Upper lobe of left lung (tissue), 6 donors: ENCODE results near the gene CEP72. TPM values are rescaled to one million over a fixed set of nuclear protein-coding genes. Genes with fewer than 3 reads are reported as not detected.
"Not testable (repeated sequence)": the region's sequence is repeated elsewhere in the genome, so short reads cannot be mapped to it uniquely, and the experiment has no call there.

Experiments used
- ATAC-seq, 2 donors: fragments of 200-7000 bp; cut with Tn5 transposase; one replicate each; pipeline ENCODE4 v1.9.1; 2022; ENCODE audit warnings: mild to moderate bottlenecking in 2 of 2, moderate library complexity in 2 of 2; ENCODE audit not compliant: low FRiP score in 2 of 2
- DNase-seq, 2 donors: peaks; one replicate each; pipeline ENCODE4 v3.0.0-alpha.2; 2019 to 2020
- H3K27ac ChIP-seq, 4 donors: fragments of 200-600 bp; sonication (generic); one replicate each; pipeline ENCODE4 v1.5.1; 2016 to 2019
- H3K27me3 ChIP-seq, 4 donors: fragments of 200-600 bp; sonication (generic); one replicate each; pipeline ENCODE4 v1.5.1; 2017 to 2019
- H3K36me3 ChIP-seq, 4 donors: fragments of 200-600 bp; sonication (generic); one replicate each; pipeline ENCODE4 v1.5.1; 2016 to 2019
- H3K4me1 ChIP-seq, 4 donors: fragments of 200-600 bp; sonication (generic); one replicate each; pipeline ENCODE4 v1.5.1; 2018 to 2019
- H3K4me3 ChIP-seq, 4 donors: fragments of 200-600 bp; sonication (generic); one replicate each; pipeline ENCODE4 v1.5.1; 2017 to 2019; ENCODE audit warnings: mild to moderate bottlenecking in 2 of 4, moderate library complexity in 1 of 4
- H3K9me3 ChIP-seq, 4 donors: fragments of 200-600 bp; sonication (generic); one replicate each; pipeline ENCODE4 v1.5.1; 2018 to 2019
- CTCF ChIP-seq, 6 experiments: fragments of 450-650 bp in 4 of 6; fragments of 200-600 bp in 2 of 6; sonication (generic) in 2 of 6; IDR thresholded peaks; one replicate each; pipeline ENCODE4 v1.5.1; 2016 to 2019; ENCODE audit warnings: antibody characterized with exemption in 6 of 6
- EP300 ChIP-seq, 4 donors: sonication (generic); formaldehyde crosslinking; IDR thresholded peaks; one replicate each; pipeline ENCODE4 v1.5.1; 2017; ENCODE audit warnings: antibody characterized with exemption in 4 of 4, control low read depth in 2 of 4
- POLR2A ChIP-seq, 4 donors: fragments of 450-650 bp; IDR thresholded peaks; one replicate each; pipeline ENCODE4 v1.5.1; 2016 to 2017; ENCODE audit warnings: antibody characterized with exemption in 4 of 4, mild to moderate bottlenecking in 2 of 4
- POLR2AphosphoS5 ChIP-seq, 2 donors: sonication (generic); formaldehyde crosslinking; IDR thresholded peaks; one replicate each; pipeline ENCODE4 v1.5.1; 2017; ENCODE audit warnings: antibody characterized with exemption in 2 of 2
- WGBS, 2 donors: methylation state at CpG; one replicate each; pipeline ENCODE4 v1.1.5; 2017 to 2018; 5-methylcytosine and 5-hydroxymethylcytosine counted together
- total RNA-seq, 6 donors: library from RNA; depleted of rRNA in 4 of 6; stranded (reverse); fragments of >200 nt in 4 of 6; gene quantifications; one replicate each; pipeline versions ENCODE4 v1.1.0 to v1.2.1, GENCODE V29; 2016 to 2021
- donor health status: DM: no; HTN: no; CAD: no; lungs with moderate emphysema.
- donor health status: DM: no; HTN: yes; CAD: no; lungs with severe emphysema.

The CEP72 gene
- total RNA-seq, 6 donors from 2014 or later = 6.8 to 21.0 (median 9.4) TPM

GRCh38 chr5:691817-692528, 79.8 kb downstream of the CEP72 start:
- DNase-seq = no peak
- no peaks in the 10 kb centered on the region for H3K9me3 ChIP-seq
- no peak for ATAC-seq
- no peaks in the 10 kb centered on the region for H3K36me3 ChIP-seq
- H3K4me1 ChIP-seq = peaks cover 0 to 17% (median 4%) of the 10 kb centered on the region in 4 donors
- peaks cover 0 to 2% (median 0%) of the 10 kb centered on the region in 4 donors for H3K27me3 ChIP-seq
- TF ChIP-seq POLR2AphosphoS5 (IDR thresholded peaks at IDR 0.05) (no peak), CTCF (IDR thresholded peaks at IDR 0.05) (no peak), POLR2A (IDR thresholded peaks at IDR 0.05) (no peak), EP300 (IDR thresholded peaks at IDR 0.05) (no peak)
- H3K27ac ChIP-seq = peak overlapping the region in 2 of 4 donors; percentile 64 to 78
- WGBS, 2 donors = 20 to 21% methylated on average over 1 to 2 of the region's 2 CpGs
- H3K4me3 ChIP-seq = peak overlapping the region in 3 of 4 donors; percentile 54 to 68 (median 55)

GRCh38 chr5:692529-693041, 80.4 kb downstream of the CEP72 start:
- H3K27ac ChIP-seq = peak overlapping the region; percentile 30 to 78 (median 62)
- peaks cover 0 to 17% (median 4%) of the 10 kb centered on the region in 4 donors for H3K4me1 ChIP-seq
- WGBS, 2 donors = 0 to 1% methylated on average over 5 to 31 of the region's 41 CpGs
- H3K27me3 ChIP-seq, H3K9me3 ChIP-seq, DNase-seq, ATAC-seq, H3K36me3 ChIP-seq: not testable (repeated sequence)
- H3K4me3 ChIP-seq = peak overlapping the region; percentile 54 to 68 (median 55)

GRCh38 chr5:693271-694041, 81.3 kb downstream of the CEP72 start, which contains the start of gene TPPP:
TSS of gene TPPP (minus strand) at chr5:693352. CDS start at chr5:678060, 15,292 bp downstream.
- H3K27ac ChIP-seq = peak within 1 kb of the TSS; percentile 30 to 78 (median 65)
- TF ChIP-seq POLR2AphosphoS5 (IDR thresholded peaks at IDR 0.05) = peak; percentile 56 to 83
- TF ChIP-seq POLR2A (IDR thresholded peaks at IDR 0.05) = peak in 2 of 4 donors; percentile 58 to 71
- ATAC-seq (peak; percentile 85 to 94), DNase-seq (peak; percentile 93 to 97)
- H3K36me3 ChIP-seq, H3K9me3 ChIP-seq, H3K27me3 ChIP-seq: not testable (repeated sequence)
- peaks cover 0 to 17% (median 4%) of the 10 kb centered on the region in 4 donors for H3K4me1 ChIP-seq
- WGBS, 2 donors = 0% methylated on average over 3 of the region's 109 CpGs; no CpG with 5 or more reads in 1 of the 2 donors
- peak within 1 kb of the TSS; percentile 54 to 68 (median 55) for H3K4me3 ChIP-seq

- Histone ChIP-seq H3K4me1 (peaks cover 0 to 17% (median 4%) of the 10 kb centered on the region in 4 donors), H3K4me3 (peak overlapping the region; percentile 53 to 68 (median 54)), H3K27ac (peak overlapping the region in 1 of 4 donors; percentile 64)
- H3K36me3 ChIP-seq, H3K27me3 ChIP-seq, H3K9me3 ChIP-seq: not testable (repeated sequence)
- peak in 1 of 2 donors; percentile 67 for DNase-seq
- WGBS, 2 donors = no CpG with 5 or more reads among the region's 22 CpGs
- ATAC-seq = peak; percentile 1 to 21
Measured at GRCh38 chr5:694042-694431, 81.9 kb downstream of the CEP72 start.

- H3K27me3 ChIP-seq, DNase-seq, H3K36me3 ChIP-seq, ATAC-seq, H3K4me3 ChIP-seq, H3K9me3 ChIP-seq, H3K27ac ChIP-seq: not testable (repeated sequence)
- 64% methylated on average over 5 of the region's 13 CpGs; no CpG with 5 or more reads in 1 of the 2 donors for WGBS, 2 donors
- H3K4me1 ChIP-seq = peaks cover 0 to 17% (median 4%) of the 10 kb centered on the region in 4 donors
Measured at GRCh38 chr5:695475-695874, 83.3 kb downstream of the CEP72 start.

- H3K4me1 ChIP-seq = peaks cover 0 to 17% (median 4%) of the 10 kb centered on the region in 4 donors
- not testable (repeated sequence) for H3K27me3 ChIP-seq, H3K9me3 ChIP-seq, H3K4me3 ChIP-seq, H3K36me3 ChIP-seq, H3K27ac ChIP-seq
- DNase-seq = peak in 1 of 2 donors; percentile 24
- peak in 1 of 2 donors; percentile 28 for ATAC-seq
- WGBS, 2 donors = 95 to 100% methylated on average over 4 of the region's 8 CpGs
Measured at GRCh38 chr5:696191-696590, 84.1 kb downstream of the CEP72 start.

- not testable (repeated sequence) for DNase-seq, H3K27ac ChIP-seq, ATAC-seq, H3K9me3 ChIP-seq, H3K4me3 ChIP-seq, H3K27me3 ChIP-seq, H3K36me3 ChIP-seq
- H3K4me1 ChIP-seq = peaks cover 0 to 17% (median 4%) of the 10 kb centered on the region in 4 donors
- 78 to 91% methylated on average over 12 to 20 of the region's 21 CpGs for WGBS, 2 donors
Measured at GRCh38 chr5:696753-697702, 84.9 kb downstream of the CEP72 start.

Other genes starting within 250 kb of the CEP72 start
- gene EXOC3, start 169.2 kb upstream of the CEP72 start, total RNA-seq = 100 to 1,000 TPM in 2 of 6 donors, 10 to 100 TPM in 4; 43.6 to 149 (median 64.5) TPM
- 1 to 10 TPM; 1.0 to 4.1 (median 1.9) TPM for gene SLC9A3, start 87.9 kb upstream of the CEP72 start, total RNA-seq
- gene TPPP, start 81.0 kb downstream of the CEP72 start, total RNA-seq = 10 to 100 TPM; 14.3 to 42.7 (median 19.1) TPM
- 10 to 100 TPM in 4 of 6 donors, 1 to 10 TPM in 2; 7.4 to 40.8 (median 13.1) TPM for gene ZDHHC11B, start 172.4 kb downstream of the CEP72 start, total RNA-seq
- 10 to 100 TPM; 18.9 to 64.6 (median 27.5) TPM for gene ZDHHC11, start 238.6 kb downstream of the CEP72 start, total RNA-seq